ENCODE data around the gene GLOD5. TPM values are rescaled to one million over a fixed set of nuclear protein-coding genes. Genes with fewer than 3 reads are reported as not detected.

Gene GLOD5
- total RNA-seq, 1 donor from 2014 or later = not detected

DNA sequence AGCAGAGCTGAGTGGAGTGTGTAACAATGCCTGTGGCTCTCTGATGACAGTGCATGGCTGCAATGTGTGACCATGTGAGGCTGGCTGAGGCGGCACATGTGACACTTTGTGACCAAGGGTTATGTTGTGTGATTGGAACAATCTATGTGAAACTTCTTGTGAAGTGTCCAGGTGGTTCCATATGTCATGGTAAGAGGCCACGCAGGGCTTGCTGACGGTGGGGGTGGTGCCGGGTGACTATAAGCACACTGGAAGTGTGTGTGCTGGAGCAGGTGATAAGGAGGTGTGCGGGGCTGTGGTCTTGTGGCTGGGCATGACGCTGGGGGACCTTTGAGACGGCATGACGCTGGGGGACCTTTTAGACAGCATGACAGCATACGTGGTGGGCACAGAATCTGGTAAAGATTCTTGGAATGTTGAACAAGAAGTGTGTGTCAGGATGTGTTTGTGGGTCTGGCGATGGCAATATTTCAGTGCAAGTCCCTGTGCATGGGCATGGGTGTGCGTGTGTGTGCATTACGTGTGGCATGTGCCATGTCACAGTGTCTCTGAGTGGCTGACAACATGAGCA, 32.9 kb downstream of the GLOD5 start:
- H3K27me3 Mint-ChIP-seq (ENCODE audit: low read depth, unreplicated experiment) = peaks cover 4% of the 10 kb centered on the region
- DNase-seq (ENCODE audit: low read depth) (no peak), FAIRE-seq (peak; percentile 17)
- H3K4me1 ChIP-seq (ENCODE audit: insufficient read depth, low read length) = peaks cover 9% of the 10 kb centered on the region
- no peaks in the 10 kb centered on the region for H3K79me2 ChIP-seq (ENCODE audit: insufficient read depth, low read length)
- H3K9me3 Mint-ChIP-seq (ENCODE audit: unreplicated experiment) = no peaks in the 10 kb centered on the region
- H3K4me2 ChIP-seq (ENCODE audit: low read length) = no peak overlapping the region
- TF ChIP-seq EZH2 (IDR thresholded peaks at IDR 0.05; ENCODE audit: insufficient read depth, low read length) = no peak
- TF ChIP-seq CTCF (IDR thresholded peaks at IDR 0.05; ENCODE audit: insufficient read depth, low read depth, low read length) = no peak
- H3K27me3 ChIP-seq (ENCODE audit: insufficient read depth, low read length) = no peaks in the 10 kb centered on the region
- H3K4me3 ChIP-seq (ENCODE audit: insufficient read depth, low read depth, low read length) = no peak overlapping the region
- H3K36me3 ChIP-seq (ENCODE audit: insufficient read depth, low read length) = no peaks in the 10 kb centered on the region
- H3K4me1 Mint-ChIP-seq (ENCODE audit: low read depth, unreplicated experiment) = peaks cover 10% of the 10 kb centered on the region
- no peak overlapping the region for H3K9ac ChIP-seq (ENCODE audit: low read length)
- H3K27ac ChIP-seq (ENCODE audit: low read depth, low read length) = no peak overlapping the region
- no peaks in the 10 kb centered on the region for H4K20me1 ChIP-seq (ENCODE audit: insufficient read depth, low read length)
- H3K27ac Mint-ChIP-seq (ENCODE audit: unreplicated experiment) = peak overlapping the region; percentile 77
- no peak overlapping the region for H2AFZ ChIP-seq (ENCODE audit: low read depth, low read length)
- no peaks in the 10 kb centered on the region for H3K36me3 Mint-ChIP-seq (ENCODE audit: low read depth, unreplicated experiment)
- no peaks in the 10 kb centered on the region for H3K9me3 ChIP-seq (ENCODE audit: insufficient read depth, low read depth, low read length)
- H3K4me3 Mint-ChIP-seq (ENCODE audit: unreplicated experiment) = no peak overlapping the region

GRCh38 chrX:48794911-48795515, 33.5 kb downstream of the GLOD5 start:
- H3K36me3 Mint-ChIP-seq (ENCODE audit: low read depth, unreplicated experiment) = no peaks in the 10 kb centered on the region
- H3K4me1 Mint-ChIP-seq (ENCODE audit: low read depth, unreplicated experiment) = peaks cover 10% of the 10 kb centered on the region
- Histone ChIP-seq H3K9me3 (ENCODE audit: insufficient read depth, low read depth, low read length) (no peaks in the 10 kb centered on the region), H3K79me2 (ENCODE audit: insufficient read depth, low read length) (no peaks in the 10 kb centered on the region), H3K4me1 (ENCODE audit: insufficient read depth, low read length) (peaks cover 9% of the 10 kb centered on the region), H3K9ac (ENCODE audit: low read length) (no peak overlapping the region), H3K4me3 (ENCODE audit: insufficient read depth, low read depth, low read length) (no peak overlapping the region), H2AFZ (ENCODE audit: low read depth, low read length) (peak overlapping the region; percentile 34), H3K4me2 (ENCODE audit: low read length) (peak overlapping the region; percentile 36), H3K27ac (ENCODE audit: low read depth, low read length) (no peak overlapping the region), H3K36me3 (ENCODE audit: insufficient read depth, low read length) (no peaks in the 10 kb centered on the region), H3K27me3 (ENCODE audit: insufficient read depth, low read length) (no peaks in the 10 kb centered on the region), H4K20me1 (ENCODE audit: insufficient read depth, low read length) (no peaks in the 10 kb centered on the region)
- H3K27ac Mint-ChIP-seq (ENCODE audit: unreplicated experiment) = no peak overlapping the region
- FAIRE-seq (peak; percentile 26), DNase-seq (ENCODE audit: low read depth) (peak; percentile 54)
- peaks cover 3% of the 10 kb centered on the region for H3K27me3 Mint-ChIP-seq (ENCODE audit: low read depth, unreplicated experiment)
- no peak for TF ChIP-seq CTCF (IDR thresholded peaks at IDR 0.05; ENCODE audit: insufficient read depth, low read depth, low read length)
- no peak for TF ChIP-seq EZH2 (IDR thresholded peaks at IDR 0.05; ENCODE audit: insufficient read depth, low read length)
- H3K9me3 Mint-ChIP-seq (ENCODE audit: unreplicated experiment) = no peaks in the 10 kb centered on the region
- no peak overlapping the region for H3K4me3 Mint-ChIP-seq (ENCODE audit: unreplicated experiment)

GRCh38 chrX:48798318-48798717, 36.8 kb downstream of the GLOD5 start:
- Histone ChIP-seq H3K27ac (ENCODE audit: low read depth, low read length) (no peak overlapping the region), H3K9me3 (ENCODE audit: insufficient read depth, low read depth, low read length) (no peaks in the 10 kb centered on the region), H3K79me2 (ENCODE audit: insufficient read depth, low read length) (no peaks in the 10 kb centered on the region), H3K4me3 (ENCODE audit: insufficient read depth, low read depth, low read length) (no peak overlapping the region), H3K36me3 (ENCODE audit: insufficient read depth, low read length) (no peaks in the 10 kb centered on the region), H3K27me3 (ENCODE audit: insufficient read depth, low read length) (no peaks in the 10 kb centered on the region), H3K4me1 (ENCODE audit: insufficient read depth, low read length) (peaks cover 20% of the 10 kb centered on the region), H3K9ac (ENCODE audit: low read length) (no peak overlapping the region), H2AFZ (ENCODE audit: low read depth, low read length) (no peak overlapping the region), H3K4me2 (ENCODE audit: low read length) (no peak overlapping the region), H4K20me1 (ENCODE audit: insufficient read depth, low read length) (no peaks in the 10 kb centered on the region)
- no peak overlapping the region for H3K27ac Mint-ChIP-seq (ENCODE audit: unreplicated experiment)
- no peak overlapping the region for H3K4me3 Mint-ChIP-seq (ENCODE audit: unreplicated experiment)
- no peak for DNase-seq (ENCODE audit: low read depth)
- TF ChIP-seq EZH2 (IDR thresholded peaks at IDR 0.05; ENCODE audit: insufficient read depth, low read length) = no peak
- TF ChIP-seq CTCF (IDR thresholded peaks at IDR 0.05; ENCODE audit: insufficient read depth, low read depth, low read length) = no peak
- no peaks in the 10 kb centered on the region for H3K27me3 Mint-ChIP-seq (ENCODE audit: low read depth, unreplicated experiment)
- no peak for FAIRE-seq
- peaks cover 13% of the 10 kb centered on the region for H3K4me1 Mint-ChIP-seq (ENCODE audit: low read depth, unreplicated experiment)
- H3K9me3 Mint-ChIP-seq (ENCODE audit: unreplicated experiment) = no peaks in the 10 kb centered on the region
- H3K36me3 Mint-ChIP-seq (ENCODE audit: low read depth, unreplicated experiment) = no peaks in the 10 kb centered on the region
